Measurements from ENCODE around the gene SMPD4. TPM values are rescaled to one million over a fixed set of nuclear protein-coding genes. Genes with fewer than 3 reads are reported as not detected.
A peak's percentile ranks its signal among the peaks of the same experiment; 100 is the strongest.
"Not testable (repeated sequence)": the region's sequence is repeated elsewhere in the genome, so short reads cannot be mapped to it uniquely, and the experiment has no call there.

The SMPD4 gene
- total RNA-seq (2014; rRNA removed; shearing (Covaris generic)): 35.2 and 36.6 TPM in 2 replicates
- 114 and 145 TPM in 2 replicates for polyA plus RNA-seq (2014; cell fraction: nucleus; rRNA removed)

GRCh38 chr2:130181325-130181879, at the start of gene SMPD4:
Gene SMPD4 (minus strand): TSS chr2:130181602. CDS start chr2:130176592, 5,010 bp downstream.
- DNase-seq (ENCODE audit: extremely low read depth, low read depth): peak; percentile 97

GRCh38 chr2:130230907-130231306, 49.5 kb upstream of the SMPD4 start:
- DNase-seq (ENCODE audit: extremely low read depth, low read depth): not testable (repeated sequence)

GRCh38 chr2:130230376-130230775, 49.0 kb upstream of the SMPD4 start:
- DNase-seq (ENCODE audit: extremely low read depth, low read depth): not testable (repeated sequence)

GRCh38 chr2:130229161-130229510, 47.7 kb upstream of the SMPD4 start:
- not testable (repeated sequence) for DNase-seq (ENCODE audit: extremely low read depth, low read depth)

GRCh38 chr2:130228467-130229160, 47.2 kb upstream of the SMPD4 start:
- DNase-seq (ENCODE audit: extremely low read depth, low read depth): not testable (repeated sequence)

GRCh38 chr2:130228005-130228404, 46.6 kb upstream of the SMPD4 start:
- DNase-seq (ENCODE audit: extremely low read depth, low read depth): not testable (repeated sequence)

GRCh38 chr2:130222523-130222922, 41.1 kb upstream of the SMPD4 start:
- not testable (repeated sequence) for DNase-seq (ENCODE audit: extremely low read depth, low read depth)

GRCh38 chr2:130220505-130220904, 39.1 kb upstream of the SMPD4 start:
- DNase-seq (ENCODE audit: extremely low read depth, low read depth): not testable (repeated sequence)

GRCh38 chr2:130219147-130219546, 37.7 kb upstream of the SMPD4 start:
- DNase-seq (ENCODE audit: extremely low read depth, low read depth): not testable (repeated sequence)

- DNase-seq (ENCODE audit: extremely low read depth, low read depth): not testable (repeated sequence)
Observed at GRCh38 chr2:130207051-130207450, 25.6 kb upstream of the SMPD4 start.

- DNase-seq (ENCODE audit: extremely low read depth, low read depth): not testable (repeated sequence)
Observed at GRCh38 chr2:130203150-130203549, 21.7 kb upstream of the SMPD4 start.

GRCh38 chr2:130202518-130202917, 21.1 kb upstream of the SMPD4 start:
- DNase-seq (ENCODE audit: extremely low read depth, low read depth): not testable (repeated sequence)

- DNase-seq (ENCODE audit: extremely low read depth, low read depth): no peak
Observed at GRCh38 chr2:130198343-130198742, 16.9 kb upstream of the SMPD4 start, which contains the start of gene TUBA3E. Gene TUBA3E (minus strand): TSS chr2:130198439. CDS start chr2:130198360, 79 bp downstream.

- DNase-seq (ENCODE audit: extremely low read depth, low read depth): not testable (repeated sequence)
Observed at GRCh38 chr2:130196052-130196451, 14.7 kb upstream of the SMPD4 start.

- DNase-seq (ENCODE audit: extremely low read depth, low read depth): not testable (repeated sequence)
Observed at GRCh38 chr2:130195089-130195635, 13.8 kb upstream of the SMPD4 start.

GRCh38 chr2:130193824-130194223, 12.4 kb upstream of the SMPD4 start:
- not testable (repeated sequence) for DNase-seq (ENCODE audit: extremely low read depth, low read depth)

- not testable (repeated sequence) for DNase-seq (ENCODE audit: extremely low read depth, low read depth)
Observed at GRCh38 chr2:130192451-130192850, 11.0 kb upstream of the SMPD4 start.

GRCh38 chr2:130191319-130191718, 9.9 kb upstream of the SMPD4 start:
- not testable (repeated sequence) for DNase-seq (ENCODE audit: extremely low read depth, low read depth)

- no peak for DNase-seq (ENCODE audit: extremely low read depth, low read depth)
Observed at GRCh38 chr2:130190237-130190636, 8.8 kb upstream of the SMPD4 start.

GRCh38 chr2:130188958-130189357, 7.6 kb upstream of the SMPD4 start:
- not testable (repeated sequence) for DNase-seq (ENCODE audit: extremely low read depth, low read depth)
